Activated CD4-positive, alpha-beta T cell treated with anti-CD3 and anti-CD28 coated beads, Interleukin-10, Interleukin-2, amounts not matched to agents 100 ng/mL and 50 ng/mL, durations not matched to agents 16 hours and 8 hours (primary cell): ENCODE results near the gene SP8.

Experiments used
- DNase-seq: peaks from one replicate; pipeline ENCODE4 v3.0.0-alpha.2; 2020

SP8 gene

GRCh38 chr7:20793694-20794394 is 7.2 kb upstream of the SP8 start:
- no peak for DNase-seq

DNA sequence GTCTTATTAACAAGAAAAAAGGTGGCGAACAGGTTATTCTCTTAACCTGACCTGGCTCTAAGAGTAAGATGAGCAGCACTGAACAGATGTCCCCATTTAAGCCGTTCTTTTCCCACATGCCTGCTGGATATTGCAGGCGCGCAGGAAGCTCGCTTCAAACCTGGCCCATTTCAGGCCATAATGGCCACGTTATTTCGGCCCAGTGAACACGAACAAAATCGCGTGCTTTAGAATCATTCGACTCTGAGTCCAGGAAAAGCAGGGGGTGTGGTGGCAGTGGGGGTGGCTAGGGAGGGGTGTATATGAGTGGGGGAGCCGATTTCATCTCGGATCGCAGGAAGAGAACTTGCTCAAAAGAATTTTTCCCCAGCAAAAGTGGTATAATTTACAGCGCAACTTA is 6.6 kb upstream of the SP8 start:
- no peak for DNase-seq

- DNase-seq: no peak
These were observed 5.1 kb upstream of the SP8 start for GRCh38 chr7:20791538-20792434.

DNA sequence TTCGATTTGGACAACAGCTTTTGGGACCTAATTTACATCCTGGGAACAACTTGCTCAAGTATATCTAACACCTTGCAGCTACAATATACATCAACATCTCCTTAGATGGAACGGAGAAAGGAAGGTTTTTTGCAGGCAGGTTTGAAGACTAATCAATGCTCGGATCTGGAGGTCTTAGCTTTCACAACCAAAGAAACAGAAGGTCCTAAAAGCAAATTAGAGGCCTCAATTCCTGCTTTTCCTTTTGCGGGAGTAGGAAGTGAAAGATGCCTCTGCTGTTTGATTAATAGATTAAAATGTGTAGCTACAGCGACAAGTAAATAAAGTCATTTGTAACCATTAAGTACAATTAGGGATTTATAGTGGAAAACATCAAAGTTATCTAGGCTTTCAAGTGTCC is 3.7 kb upstream of the SP8 start:
- no peak for DNase-seq

- no peak for DNase-seq
These were observed 1.8 kb upstream of the SP8 start for GRCh38 chr7:20788420-20788990.

- DNase-seq: no peak
These were observed 1.2 kb upstream of the SP8 start for GRCh38 chr7:20787660-20788419.

GRCh38 chr7:20786421-20786778 is 286 bp downstream of the SP8 start:
- no peak for DNase-seq

DNA sequence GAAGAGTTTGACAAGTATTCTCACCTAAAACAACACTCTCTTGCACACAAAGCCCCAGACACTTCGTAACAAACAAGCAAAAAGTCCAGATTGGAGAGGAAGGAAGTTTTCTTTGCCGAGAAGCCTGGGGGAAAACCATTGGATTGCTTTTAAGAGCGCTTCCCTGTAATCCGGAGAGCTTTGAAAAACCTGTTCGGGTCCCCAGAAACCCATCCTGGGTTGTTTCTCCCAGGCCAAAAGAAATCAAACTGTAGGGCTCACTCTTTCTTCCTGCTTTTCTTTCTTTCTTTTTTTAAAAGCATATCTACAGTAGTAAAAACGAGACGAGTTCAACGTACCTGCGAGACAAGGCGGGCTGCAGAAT is 655 bp downstream of the SP8 start:
- no peak for DNase-seq

- DNase-seq: no peak
These were observed 1.3 kb downstream of the SP8 start for GRCh38 chr7:20785157-20786048.

GRCh38 chr7:20784388-20785156 is 2.1 kb downstream of the SP8 start:
- DNase-seq: no peak

GRCh38 chr7:20783700-20784387 is 2.8 kb downstream of the SP8 start:
- DNase-seq: peak; percentile 30

- no peak for DNase-seq
These were observed 3.5 kb downstream of the SP8 start for GRCh38 chr7:20783125-20783699.

- no peak for DNase-seq
These were observed 7.6 kb downstream of the SP8 start for GRCh38 chr7:20779041-20779440.

- peak; percentile 28 for DNase-seq
These were observed 8.5 kb downstream of the SP8 start for GRCh38 chr7:20778063-20778721.

GRCh38 chr7:20777377-20778062 is 9.2 kb downstream of the SP8 start:
- DNase-seq: no peak

GRCh38 chr7:20776942-20777341 is 9.7 kb downstream of the SP8 start:
- DNase-seq: no peak

GRCh38 chr7:20776214-20776911 is 10.3 kb downstream of the SP8 start:
- no peak for DNase-seq

GRCh38 chr7:20754001-20754400 is 32.7 kb downstream of the SP8 start:
- no peak for DNase-seq

GRCh38 chr7:20749906-20750305 is 36.8 kb downstream of the SP8 start:
- DNase-seq: no peak
